HTERT RPE-1 (cell line): ENCODE data around the gene TBX2.

ENCODE experiments used
- in situ Hi-C: fragments of 300-500 bp; cut with MboI; formaldehyde crosslinking; loops from 4 replicates; pipeline ENCODE4 v1.14.3; 2020; ENCODE audit warnings: low sequenced_read_pairs

Gene TBX2

GRCh38 chr17:61368832-61369450, 30.7 kb upstream of the TBX2 start:
- in situ Hi-C loops: no loop called here

DNA sequence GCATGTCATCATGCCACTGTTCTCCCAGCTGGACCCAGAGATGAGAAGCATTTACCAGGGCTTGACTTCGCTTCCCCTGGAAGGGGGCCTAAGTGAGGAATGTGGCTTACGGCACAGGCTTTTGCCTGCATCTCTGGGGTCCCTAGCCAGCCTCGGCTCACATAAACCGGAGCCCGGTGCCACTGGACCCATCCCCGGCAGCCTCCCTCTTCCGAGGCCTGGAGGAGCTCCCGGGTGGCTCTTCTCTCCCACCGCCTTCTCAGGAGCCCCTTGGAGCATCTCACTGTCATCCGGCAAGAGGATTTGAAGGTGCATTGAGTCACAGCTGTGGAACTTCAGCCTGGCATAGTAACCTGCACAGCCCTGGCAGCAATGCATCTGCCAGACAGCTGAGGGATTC, 29.9 kb upstream of the TBX2 start:
- in situ Hi-C loops: no loop called here

DNA sequence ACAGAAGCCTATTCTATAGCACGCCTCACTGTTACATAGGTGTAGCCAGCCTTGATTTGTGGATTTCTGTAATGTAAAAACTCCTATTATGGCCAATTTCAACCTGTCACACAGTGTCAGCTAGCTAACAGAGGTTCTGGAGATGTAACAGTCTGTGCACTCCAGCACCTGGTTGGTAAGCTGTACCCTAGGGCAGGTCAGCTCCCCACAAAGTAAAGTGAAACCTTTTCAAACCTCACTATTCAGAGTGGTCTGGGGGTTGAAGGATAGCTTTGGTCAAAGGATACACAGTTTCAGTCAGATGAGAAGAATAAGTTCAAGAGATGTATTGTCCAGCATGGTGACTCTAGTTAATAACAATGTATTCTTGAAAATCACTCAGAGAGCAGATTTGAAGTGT, 28.5 kb upstream of the TBX2 start:
- in situ Hi-C loops: no loop called here

DNA sequence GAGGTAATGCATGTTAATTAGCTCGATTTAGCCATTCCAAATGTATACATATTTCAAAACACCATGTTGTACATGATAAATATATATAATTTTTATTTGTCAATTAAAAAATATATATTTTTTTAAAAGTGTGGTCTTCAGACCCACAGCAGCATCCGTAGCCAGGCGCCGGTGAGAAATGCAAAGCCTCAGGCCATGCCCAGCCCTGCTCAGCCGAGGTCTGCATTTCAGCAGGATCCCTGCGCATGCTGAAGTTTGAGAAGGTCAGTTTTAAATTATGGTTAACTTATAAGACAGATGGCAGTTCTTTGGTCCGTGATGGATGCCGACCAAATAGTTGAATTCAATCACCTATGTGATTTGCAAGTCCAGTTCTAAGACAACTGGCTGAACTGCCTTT, 28.0 kb upstream of the TBX2 start:
- in situ Hi-C loops: no loop called here

DNA sequence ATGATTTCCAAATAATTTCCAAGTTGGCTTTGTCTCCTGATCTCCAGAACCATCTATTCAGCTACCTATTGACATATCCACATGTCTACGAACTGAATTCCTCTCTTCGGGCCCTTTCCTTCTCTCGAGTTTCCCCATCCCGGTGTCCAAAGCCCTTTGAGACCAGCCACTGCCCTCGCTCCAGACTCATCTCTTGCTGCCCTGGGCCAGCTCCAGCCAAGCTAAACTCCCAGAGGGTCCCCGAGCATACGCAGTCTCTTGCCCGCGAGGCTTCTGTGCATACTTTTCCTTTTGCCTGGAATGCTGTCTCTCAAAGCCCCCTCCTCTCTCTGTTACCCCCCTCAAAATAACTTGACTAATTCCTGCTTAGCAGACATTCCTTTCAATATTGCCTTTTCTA, 27.2 kb upstream of the TBX2 start:
- in situ Hi-C loops: no loop called here

DNA sequence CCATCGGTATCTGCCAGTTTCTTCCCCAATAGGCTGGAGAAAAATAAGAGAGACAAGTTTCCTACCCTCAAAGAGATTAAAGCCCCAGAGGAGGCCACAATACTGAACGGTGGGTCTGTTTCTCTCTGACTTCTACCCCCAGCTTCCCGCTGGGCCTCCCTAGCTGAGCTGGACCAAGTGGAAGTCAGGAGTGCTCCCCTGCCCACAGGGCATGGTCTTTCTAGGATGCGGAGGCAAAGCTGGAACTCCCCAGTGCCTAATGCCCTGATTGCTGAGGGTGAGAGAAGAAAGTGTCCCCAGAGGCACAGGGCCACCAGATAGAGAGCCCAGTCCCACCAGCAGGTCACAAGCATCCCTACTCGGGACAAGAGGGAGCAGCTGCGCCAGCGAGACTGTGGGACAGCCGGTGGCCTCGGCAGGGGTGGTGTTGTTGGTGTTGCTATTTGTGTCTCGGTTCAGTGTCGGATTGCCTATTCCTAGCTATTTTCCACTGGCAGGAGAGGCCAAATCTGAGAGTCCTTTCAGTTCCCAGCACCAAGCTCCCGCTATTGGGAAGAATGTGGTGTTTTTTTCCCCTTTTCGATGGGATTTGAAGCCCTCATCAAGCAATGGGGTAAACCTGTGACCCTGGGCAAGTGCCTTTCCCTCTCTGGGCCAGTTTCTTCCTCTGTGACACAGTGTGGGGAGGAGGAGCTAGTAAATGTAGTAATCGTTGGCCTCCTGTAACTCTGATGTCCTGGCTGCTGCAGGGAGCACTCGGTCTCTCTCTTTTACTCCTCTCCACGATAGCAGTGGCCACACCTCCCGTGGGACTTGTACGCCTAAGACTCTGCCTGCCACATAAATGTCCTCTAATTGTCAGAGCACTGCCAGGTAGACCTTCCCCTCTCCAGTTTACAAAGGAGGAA, 22.5 kb upstream of the TBX2 start:
- in situ Hi-C loops: no loop called here

- in situ Hi-C loops: no loop called here
Measured at GRCh38 chr17:61378658-61379456, 20.8 kb upstream of the TBX2 start.

GRCh38 chr17:61379457-61380216, 20.0 kb upstream of the TBX2 start:
- in situ Hi-C loops: no loop called here

- in situ Hi-C loops: no loop called here
Measured at GRCh38 chr17:61380217-61380835, 19.3 kb upstream of the TBX2 start.

DNA sequence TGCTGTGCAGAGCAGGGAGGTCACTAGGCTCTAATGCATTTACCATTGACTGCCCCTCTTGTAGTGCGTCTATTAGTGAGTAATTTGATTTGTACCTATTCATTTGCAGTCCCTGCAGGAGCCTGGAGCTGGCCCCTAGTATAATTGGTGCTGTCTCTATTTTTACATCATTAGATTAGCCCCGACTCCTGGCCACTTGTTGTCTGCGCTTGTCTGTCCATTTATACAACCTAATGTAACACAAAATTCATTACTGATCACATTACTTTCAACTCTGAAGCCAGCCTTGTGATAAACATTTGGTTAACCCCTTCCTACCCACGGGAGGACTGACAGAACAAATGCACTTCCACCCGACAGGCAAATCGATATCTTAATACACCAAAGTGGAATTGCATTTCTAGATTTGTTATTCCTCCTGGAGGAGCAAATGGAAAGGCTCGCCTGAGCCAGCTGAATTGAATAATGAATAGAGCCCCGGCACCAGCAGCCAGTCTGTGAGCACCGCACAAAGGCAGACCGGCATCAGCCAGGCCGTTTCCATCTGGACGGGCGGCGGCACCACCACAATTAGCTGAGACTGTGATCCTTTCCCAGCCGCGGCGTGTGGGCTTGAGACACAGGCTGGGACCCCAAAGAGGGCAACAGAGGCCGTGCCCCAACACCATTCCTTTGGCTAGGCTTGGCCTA, 18.7 kb upstream of the TBX2 start:
- in situ Hi-C loops: no loop called here

- in situ Hi-C loops: no loop called here
Measured at GRCh38 chr17:61381537-61381936, 18.1 kb upstream of the TBX2 start.

GRCh38 chr17:61382796-61383688, 16.6 kb upstream of the TBX2 start:
- in situ Hi-C loops: no loop called here

DNA sequence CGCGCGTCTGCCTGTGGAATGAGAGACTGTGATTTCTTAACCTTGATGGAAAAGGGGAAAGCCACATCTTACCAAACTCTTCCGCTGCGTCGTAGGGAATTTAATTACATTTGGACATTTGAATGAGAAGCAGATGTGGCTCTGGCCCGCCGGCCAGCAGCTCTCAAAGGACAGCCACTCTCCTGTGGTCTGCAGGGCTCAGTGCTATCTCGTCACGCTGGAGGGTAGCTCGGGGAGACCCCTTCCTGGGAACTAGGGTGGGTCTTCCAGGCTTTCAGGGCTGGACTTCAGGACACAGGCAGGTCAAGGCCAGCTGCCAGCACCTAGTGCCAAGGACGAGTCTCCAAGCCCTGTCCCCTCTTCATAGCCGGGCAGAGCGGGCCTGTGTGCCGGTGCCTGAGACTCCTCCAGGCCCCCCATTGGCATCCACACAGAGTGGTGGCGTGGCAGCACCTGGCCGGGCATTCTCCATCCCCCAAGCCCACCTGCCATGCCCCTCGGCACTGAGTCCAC, 15.9 kb upstream of the TBX2 start:
- in situ Hi-C loops: no loop called here

DNA sequence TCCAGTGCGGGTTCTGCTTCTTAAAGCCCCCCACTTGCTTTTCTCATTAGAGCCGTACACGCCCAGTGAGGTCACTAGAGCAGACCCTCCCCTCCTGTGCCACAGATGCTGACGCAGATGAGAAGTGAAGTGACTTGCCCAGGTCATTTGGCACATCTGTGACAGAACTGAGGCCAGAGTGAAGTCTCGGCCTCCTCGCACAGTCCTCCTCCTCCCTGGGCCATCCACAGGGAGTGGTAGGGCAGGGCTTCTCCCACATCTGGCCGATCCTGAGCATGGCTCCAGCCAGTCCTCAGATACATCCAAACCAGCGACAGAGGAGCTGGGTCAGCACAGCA, 15.3 kb upstream of the TBX2 start:
- in situ Hi-C loops: no loop called here

GRCh38 chr17:61384692-61385576, 14.7 kb upstream of the TBX2 start:
- in situ Hi-C loops: no loop called here

GRCh38 chr17:61385577-61386236, 13.9 kb upstream of the TBX2 start:
- in situ Hi-C loops: no loop called here

- in situ Hi-C loops: no loop called here
Measured at GRCh38 chr17:61386251-61386650, 13.4 kb upstream of the TBX2 start.
